ENCODE measurements around the gene BDKRB2. TPM values are rescaled to one million over a fixed set of nuclear protein-coding genes. Genes with fewer than 3 reads are reported as not detected.

Gene BDKRB2
- total RNA-seq, 1 donor from 2014 or later: 0.49 TPM

- no peak for TF ChIP-seq CTCF (IDR thresholded peaks at IDR 0.05; ENCODE audit: borderline replicate concordance)
- H3K4me3 ChIP-seq: no peak overlapping the region
- H3K4me1 ChIP-seq: no peaks in the 10 kb centered on the region
- peaks cover 19% of the 10 kb centered on the region for H3K27me3 ChIP-seq (ENCODE audit: low read depth)
- H3K36me3 ChIP-seq: no peaks in the 10 kb centered on the region
- intact Hi-C loops (cut with micrococcal nuclease): no loop called here
- H3K9me3 ChIP-seq (replicated peaks): no peaks in the 10 kb centered on the region
- H3K27ac ChIP-seq (replicated peaks): no peak overlapping the region
- DNase-seq: no peak
Observed at GRCh38 chr14:96247031-96247430, 42.4 kb downstream of the BDKRB2 start.

GRCh38 chr14:96249029-96249428 lies 44.4 kb downstream of the BDKRB2 start:
- no peak for TF ChIP-seq CTCF (IDR thresholded peaks at IDR 0.05; ENCODE audit: borderline replicate concordance)
- intact Hi-C loops (cut with micrococcal nuclease): no loop called here
- no peaks in the 10 kb centered on the region for H3K9me3 ChIP-seq (replicated peaks)
- no peaks in the 10 kb centered on the region for H3K4me1 ChIP-seq
- no peak overlapping the region for H3K4me3 ChIP-seq
- H3K36me3 ChIP-seq: no peaks in the 10 kb centered on the region
- H3K27ac ChIP-seq (replicated peaks): no peak overlapping the region
- H3K27me3 ChIP-seq (ENCODE audit: low read depth): peaks cover 34% of the 10 kb centered on the region
- DNase-seq: no peak

- intact Hi-C loops (cut with micrococcal nuclease): no loop called here
- H3K27ac ChIP-seq (replicated peaks): no peak overlapping the region
- DNase-seq: no peak
- H3K4me3 ChIP-seq: no peak overlapping the region
- no peaks in the 10 kb centered on the region for H3K36me3 ChIP-seq
- no peaks in the 10 kb centered on the region for H3K9me3 ChIP-seq (replicated peaks)
- peaks cover 48% of the 10 kb centered on the region for H3K27me3 ChIP-seq (ENCODE audit: low read depth)
- H3K4me1 ChIP-seq: no peaks in the 10 kb centered on the region
- no peak for TF ChIP-seq CTCF (IDR thresholded peaks at IDR 0.05; ENCODE audit: borderline replicate concordance)
Observed at GRCh38 chr14:96250485-96250884, 45.8 kb downstream of the BDKRB2 start.

- H3K9me3 ChIP-seq (replicated peaks): no peaks in the 10 kb centered on the region
- no peak overlapping the region for H3K4me3 ChIP-seq
- H3K36me3 ChIP-seq: no peaks in the 10 kb centered on the region
- H3K4me1 ChIP-seq: no peaks in the 10 kb centered on the region
- no peak for TF ChIP-seq CTCF (IDR thresholded peaks at IDR 0.05; ENCODE audit: borderline replicate concordance)
- intact Hi-C loops (cut with micrococcal nuclease): no loop called here
- H3K27me3 ChIP-seq (ENCODE audit: low read depth): peaks cover 59% of the 10 kb centered on the region
- no peak overlapping the region for H3K27ac ChIP-seq (replicated peaks)
- DNase-seq: no peak
Observed at GRCh38 chr14:96251656-96252155, 47.1 kb downstream of the BDKRB2 start.

GRCh38 chr14:96252323-96252998 lies 47.8 kb downstream of the BDKRB2 start:
- Histone ChIP-seq H3K27me3 (ENCODE audit: low read depth) (peaks cover 65% of the 10 kb centered on the region), H3K36me3 (no peaks in the 10 kb centered on the region), H3K4me1 (no peaks in the 10 kb centered on the region), H3K27ac (replicated peaks) (no peak overlapping the region), H3K9me3 (replicated peaks) (no peaks in the 10 kb centered on the region), H3K4me3 (no peak overlapping the region)
- no peak for TF ChIP-seq CTCF (IDR thresholded peaks at IDR 0.05; ENCODE audit: borderline replicate concordance)
- DNase-seq: no peak
- intact Hi-C loops (cut with micrococcal nuclease): no loop called here

All from left ventricle myocardium inferior (tissue), 1 donor.